Measurements from ENCODE around the gene GRIA1. TPM values are rescaled to one million over a fixed set of nuclear protein-coding genes. Genes with fewer than 3 reads are reported as not detected.

GRIA1 gene
- total and polyA plus RNA-seq, 2 of the 4 experiments (the other 2 are of a cell fraction): 0.48 to 1.3 TPM

DNA sequence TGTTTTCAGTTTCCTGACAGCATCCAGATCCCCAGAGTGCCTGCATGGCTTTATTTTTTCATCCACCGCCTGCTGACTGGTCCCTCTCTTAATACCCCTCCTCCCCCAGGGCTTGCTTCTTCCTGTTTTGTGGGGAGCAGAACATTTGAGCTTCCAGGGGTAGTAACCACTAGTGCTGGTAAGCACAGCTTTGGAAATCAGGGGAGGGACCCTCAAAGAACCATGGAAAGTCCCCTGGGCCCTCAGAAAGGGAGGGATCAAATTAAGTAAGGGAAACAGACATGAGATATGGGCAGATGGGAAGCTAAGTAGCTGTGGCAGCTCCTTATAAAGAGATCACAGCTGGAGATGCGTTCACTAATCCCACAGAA lies 26.8 kb downstream of the GRIA1 start (continued):
- TF ChIP-seq SMC3 (IDR thresholded peaks at IDR 0.05; ENCODE audit: low read depth, low read length) (no peak), MAZ (IDR thresholded peaks at IDR 0.05; ENCODE audit: borderline replicate concordance, low read depth, low read length) (no peak), MAFK (IDR thresholded peaks at IDR 0.05; ENCODE audit: low read depth, low read length) (no peak), RCOR1 (IDR thresholded peaks at IDR 0.05; ENCODE audit: insufficient replicate concordance, low read length) (no peak)

DNA sequence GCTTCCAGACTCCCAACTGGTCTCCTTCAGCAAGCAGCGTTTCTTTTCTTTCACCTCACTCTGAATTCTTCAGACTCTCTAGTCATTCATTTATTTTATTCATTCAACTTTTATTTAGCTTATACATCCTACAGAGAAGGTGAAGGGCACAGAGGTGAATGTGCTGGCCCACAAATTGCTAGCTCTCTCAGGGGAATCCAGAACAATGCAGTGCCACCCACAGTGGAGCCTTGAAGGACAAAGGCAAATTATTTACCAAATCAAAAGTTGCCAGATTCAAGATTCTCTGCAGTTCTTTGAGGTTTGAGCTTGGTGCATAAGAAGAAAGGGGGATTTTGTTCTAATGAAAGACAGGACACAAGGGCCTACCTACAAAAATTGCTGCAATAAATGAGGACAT lies 29.7 kb downstream of the GRIA1 start:
- Histone ChIP-seq H2BK15ac (ENCODE audit: low read depth, low read length) (no peak overlapping the region), H3K27me3 (ENCODE audit: control insufficient read depth, insufficient read depth, low read length) (no peaks in the 10 kb centered on the region), H3K14ac (replicated peaks; ENCODE audit: low read depth, low read length) (no peak overlapping the region), H4K91ac (ENCODE audit: insufficient read depth, low read depth, low read length) (no peak overlapping the region), H3K18ac (ENCODE audit: low read depth, low read length) (peak overlapping the region; percentile 49; the same call in 1 of the 2 replicates), H3K4ac (ENCODE audit: low read depth, low read length) (no peak overlapping the region), H3K9me1 (ENCODE audit: insufficient read depth, low read length) (no peaks in the 10 kb centered on the region), H3K9ac (ENCODE audit: low read depth, low read length) (no peak overlapping the region), H3K4me2 (ENCODE audit: low read depth, low read length) (no peak overlapping the region), H2BK5ac (ENCODE audit: low read depth, low read length, poor library complexity, severe bottlenecking) (no peak overlapping the region), H4K8ac (ENCODE audit: low read depth in 2 of 2, low read length in 2 of 2) (no peak overlapping the region), H3K79me1 (ENCODE audit: low read depth in 1 of 2, low read length in 2 of 2) (no peaks in the 10 kb centered on the region), H3K27ac (ENCODE audit: insufficient read depth, low read length) (no peak overlapping the region), H3K56ac (ENCODE audit: extremely low read depth, insufficient read depth, low read length) (no peak overlapping the region), H3K23ac (ENCODE audit: low read depth, low read length) (no peak overlapping the region), H2AK5ac (ENCODE audit: low read depth, low read length) (no peak overlapping the region), H3K4me1 (ENCODE audit: control insufficient read depth, insufficient read depth, low read length) (peaks cover 18% of the 10 kb centered on the region), H4K20me1 (ENCODE audit: insufficient read depth, low read length) (no peaks in the 10 kb centered on the region), H2BK20ac (ENCODE audit: low read depth, low read length) (peak overlapping the region; percentile 67; the same call in 1 of the 2 replicates), H2AFZ (replicated peaks; ENCODE audit: low read length, poor library complexity) (no peak overlapping the region), H2BK120ac (ENCODE audit: low read depth, low read length) (no peak overlapping the region), H4K5ac (ENCODE audit: low read depth, low read length) (peak overlapping the region; percentile 12; the same call in 1 of the 2 replicates), H3K36me3 (ENCODE audit: control insufficient read depth, insufficient read depth, low read length) (no peaks in the 10 kb centered on the region), H3K9me3 (ENCODE audit: control insufficient read depth, insufficient read depth, low read length) (no peaks in the 10 kb centered on the region), H3K4me3 (ENCODE audit: insufficient read depth, low read depth, low read length) (no peak overlapping the region), H2AK9ac (replicated peaks; ENCODE audit: low read depth, low read length, poor library complexity) (no peak overlapping the region)
- in situ Hi-C loops (cut with MboI; ENCODE audit: low sequenced_read_pairs): no loop called here
- POLR2A ChIA-PET (ENCODE audit: unreplicated experiment): no interaction called here
- ATAC-seq (ENCODE audit: low read depth) (no peak), DNase-seq (no peak)
- BruUV-seq (replicated peaks): no TSS peak
- no CpG with 5 or more reads among the region's 1 CpG for WGBS, 2 experiments (ENCODE audit: extremely low coverage in 2 of 2, insufficient read length in 1 of 2)
- intact Hi-C loops (cut with micrococcal nuclease): no loop called here
- CTCF ChIA-PET: no interaction called here
- dilution Hi-C loops (cut with HindIII; ENCODE audit: low sequenced_read_pairs, unreplicated experiment): no loop called here
- no peak for TF ChIP-seq USF2 (IDR thresholded peaks at IDR 0.05; ENCODE audit: low read depth, low read length)
- TF ChIP-seq BHLHE40 (IDR thresholded peaks at IDR 0.05; ENCODE audit: low read depth, low read length): no peak
- no peak for TF ChIP-seq MAZ (IDR thresholded peaks at IDR 0.05; ENCODE audit: borderline replicate concordance, low read depth, low read length)
- TF ChIP-seq RFX5 (IDR thresholded peaks at IDR 0.05; ENCODE audit: low read depth, low read length): no peak
- TF ChIP-seq CHD1 (IDR thresholded peaks at IDR 0.05; ENCODE audit: low read depth, low read length): no peak
- TF ChIP-seq CEBPB (IDR thresholded peaks at IDR 0.05; ENCODE audit: low read depth, low read length): no peak
